PC-3 (cell line): ENCODE results near the gene TAGLN2.

Source experiments
- EZH2 ChIP-seq: fragments of 300-600 bp; sonication (generic); IDR thresholded peaks from one replicate; pipeline ENCODE4 v1.6.1; 2017; ENCODE audit warnings: antibody characterized with exemption, mild to moderate bottlenecking, low read length; ENCODE audit not compliant: unreplicated experiment
- EZH2phosphoT487 ChIP-seq: fragments of 300-600 bp; sonication (generic); IDR thresholded peaks from 2 replicates; pipeline ENCODE4 v1.6.1; 2018; ENCODE audit warnings: mild to moderate bottlenecking, antibody characterized with exemption, low read length, borderline replicate concordance
- TF ChIP-seq, protein P1 (sequence below): fragments of 300-600 bp; sonication (generic); conservative IDR thresholded peaks from 2 replicates; pipeline ENCODE4 v1.5.1; 2017; ENCODE audit warnings: antibody characterized with exemption, low read depth, mild to moderate bottlenecking, low read length

DNA sequence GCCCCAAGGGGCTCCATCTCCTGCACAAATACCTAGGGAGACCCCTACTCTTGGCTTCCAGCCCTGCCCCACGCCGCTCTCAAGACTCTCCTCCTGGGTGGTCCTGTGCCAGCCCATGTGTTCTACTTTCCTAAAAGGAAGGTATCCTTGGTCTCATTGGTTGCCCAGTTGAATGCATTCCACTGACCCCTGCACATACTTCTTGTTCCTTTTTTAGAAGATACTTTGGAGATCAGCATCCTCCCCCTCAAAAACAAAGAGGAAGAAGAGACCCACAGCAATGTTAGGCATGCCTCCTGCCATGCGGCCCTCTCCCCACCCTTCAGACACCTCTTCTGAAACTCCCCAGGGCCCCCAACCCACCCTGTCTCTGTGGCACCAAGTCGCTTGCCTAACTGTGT, 24.7 kb upstream of the TAGLN2 start:
- TF ChIP-seq, protein P1, sequence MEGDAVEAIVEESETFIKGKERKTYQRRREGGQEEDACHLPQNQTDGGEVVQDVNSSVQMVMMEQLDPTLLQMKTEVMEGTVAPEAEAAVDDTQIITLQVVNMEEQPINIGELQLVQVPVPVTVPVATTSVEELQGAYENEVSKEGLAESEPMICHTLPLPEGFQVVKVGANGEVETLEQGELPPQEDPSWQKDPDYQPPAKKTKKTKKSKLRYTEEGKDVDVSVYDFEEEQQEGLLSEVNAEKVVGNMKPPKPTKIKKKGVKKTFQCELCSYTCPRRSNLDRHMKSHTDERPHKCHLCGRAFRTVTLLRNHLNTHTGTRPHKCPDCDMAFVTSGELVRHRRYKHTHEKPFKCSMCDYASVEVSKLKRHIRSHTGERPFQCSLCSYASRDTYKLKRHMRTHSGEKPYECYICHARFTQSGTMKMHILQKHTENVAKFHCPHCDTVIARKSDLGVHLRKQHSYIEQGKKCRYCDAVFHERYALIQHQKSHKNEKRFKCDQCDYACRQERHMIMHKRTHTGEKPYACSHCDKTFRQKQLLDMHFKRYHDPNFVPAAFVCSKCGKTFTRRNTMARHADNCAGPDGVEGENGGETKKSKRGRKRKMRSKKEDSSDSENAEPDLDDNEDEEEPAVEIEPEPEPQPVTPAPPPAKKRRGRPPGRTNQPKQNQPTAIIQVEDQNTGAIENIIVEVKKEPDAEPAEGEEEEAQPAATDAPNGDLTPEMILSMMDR, result no peak
- TF ChIP-seq EZH2, result no peak
- TF ChIP-seq EZH2phosphoT487, result no peak
